Choroid plexus epithelial cell (primary cell): ENCODE results near the gene TRIM59.
A peak's percentile ranks its signal among the peaks of the same experiment; 100 is the strongest.
"Not testable (repeated sequence)": the region's sequence is repeated elsewhere in the genome, so short reads cannot be mapped to it uniquely, and the experiment has no call there.

Source experiments
- DNase-seq: peaks from one replicate; pipeline ENCODE4 v3.0.0-alpha.2; 2010; ENCODE audit warnings: low read depth
- H3K4me3 ChIP-seq: 2 replicates; pipeline ENCODE4 v1.5.1; 2011; ENCODE audit warnings: low read depth, mild to moderate bottlenecking, control low read depth, low read length, moderate library complexity
- TF ChIP-seq, protein P1 (sequence below): conservative IDR thresholded peaks from 2 replicates; pipeline ENCODE4 v1.5.1; 2011; ENCODE audit warnings: low read depth, mild to moderate bottlenecking, control low read depth, inconsistent platforms, low read length, moderate library complexity

Gene TRIM59

DNA sequence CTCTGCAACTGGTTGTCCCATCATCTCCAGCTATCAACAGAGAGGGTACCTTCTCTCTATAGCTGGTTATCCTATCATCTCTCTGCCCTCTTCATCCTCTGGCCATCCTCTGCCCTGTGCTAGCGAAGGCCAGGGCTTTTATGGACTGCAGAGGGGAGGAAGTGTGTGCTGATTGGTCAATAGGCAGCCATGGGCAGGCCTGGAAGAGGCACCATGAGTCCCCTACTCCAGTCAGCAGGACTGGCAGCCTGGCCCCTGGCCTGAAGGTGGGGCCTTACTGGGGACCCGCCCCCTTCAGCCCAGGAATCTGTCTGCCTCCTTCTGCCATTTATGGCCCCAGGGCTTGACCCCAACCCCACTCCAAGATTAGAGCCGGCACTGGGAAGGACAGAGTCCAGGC is 10.4 kb upstream of the TRIM59 start:
- DNase-seq, result no peak
- TF ChIP-seq, protein P1, sequence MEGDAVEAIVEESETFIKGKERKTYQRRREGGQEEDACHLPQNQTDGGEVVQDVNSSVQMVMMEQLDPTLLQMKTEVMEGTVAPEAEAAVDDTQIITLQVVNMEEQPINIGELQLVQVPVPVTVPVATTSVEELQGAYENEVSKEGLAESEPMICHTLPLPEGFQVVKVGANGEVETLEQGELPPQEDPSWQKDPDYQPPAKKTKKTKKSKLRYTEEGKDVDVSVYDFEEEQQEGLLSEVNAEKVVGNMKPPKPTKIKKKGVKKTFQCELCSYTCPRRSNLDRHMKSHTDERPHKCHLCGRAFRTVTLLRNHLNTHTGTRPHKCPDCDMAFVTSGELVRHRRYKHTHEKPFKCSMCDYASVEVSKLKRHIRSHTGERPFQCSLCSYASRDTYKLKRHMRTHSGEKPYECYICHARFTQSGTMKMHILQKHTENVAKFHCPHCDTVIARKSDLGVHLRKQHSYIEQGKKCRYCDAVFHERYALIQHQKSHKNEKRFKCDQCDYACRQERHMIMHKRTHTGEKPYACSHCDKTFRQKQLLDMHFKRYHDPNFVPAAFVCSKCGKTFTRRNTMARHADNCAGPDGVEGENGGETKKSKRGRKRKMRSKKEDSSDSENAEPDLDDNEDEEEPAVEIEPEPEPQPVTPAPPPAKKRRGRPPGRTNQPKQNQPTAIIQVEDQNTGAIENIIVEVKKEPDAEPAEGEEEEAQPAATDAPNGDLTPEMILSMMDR, result no peak
- no peak overlapping the region for H3K4me3 ChIP-seq

DNA sequence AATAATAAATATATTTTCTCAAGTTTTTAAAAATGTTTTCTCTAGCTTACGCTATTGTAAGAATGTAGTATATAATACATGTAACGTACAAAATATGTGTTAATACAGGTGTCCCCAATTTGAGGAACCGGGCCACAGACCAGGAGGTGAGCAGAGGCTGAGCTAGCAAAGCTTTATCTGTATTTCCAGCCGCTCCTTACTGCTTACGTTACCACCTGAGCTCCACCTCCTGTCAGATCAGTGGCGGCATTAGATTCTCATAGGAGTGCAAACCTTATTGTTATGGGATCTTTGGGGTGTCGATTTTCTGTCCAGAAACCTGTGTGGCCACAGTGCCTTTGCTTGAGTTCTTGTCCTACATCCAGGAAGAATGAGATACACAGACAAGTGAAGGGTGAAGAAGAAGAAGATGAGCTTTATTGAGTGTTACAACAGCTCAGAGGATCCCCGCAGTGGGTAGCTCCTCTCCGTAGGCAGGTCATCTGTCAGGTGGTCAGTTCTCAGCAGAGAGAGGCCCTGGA is 9.9 kb upstream of the TRIM59 start:
- DNase-seq, result no peak
- H3K4me3 ChIP-seq, result no peak overlapping the region
- TF ChIP-seq, protein P1, result no peak

DNA sequence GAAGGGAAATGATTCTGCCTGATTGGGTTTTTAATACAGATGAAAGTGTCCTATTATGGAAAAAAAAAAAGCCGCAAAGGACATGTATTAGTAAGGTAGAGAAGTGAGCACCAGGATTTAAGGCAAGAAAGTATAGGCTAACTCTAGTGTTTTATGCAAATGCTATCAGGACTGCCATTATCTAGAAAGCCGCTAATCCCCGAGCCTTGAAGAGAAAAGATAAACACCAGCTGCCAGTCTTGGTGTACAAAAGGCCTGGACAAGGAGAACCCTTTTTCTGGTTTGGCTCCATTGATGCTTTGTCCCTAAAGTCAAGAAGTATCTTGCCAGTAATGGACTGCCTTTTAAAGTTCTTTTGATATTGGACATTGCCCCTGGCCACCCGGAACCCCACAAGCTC is 8.6 kb upstream of the TRIM59 start:
- TF ChIP-seq, protein P1, result no peak
- no peak for DNase-seq
- H3K4me3 ChIP-seq, result no peak overlapping the region

DNA sequence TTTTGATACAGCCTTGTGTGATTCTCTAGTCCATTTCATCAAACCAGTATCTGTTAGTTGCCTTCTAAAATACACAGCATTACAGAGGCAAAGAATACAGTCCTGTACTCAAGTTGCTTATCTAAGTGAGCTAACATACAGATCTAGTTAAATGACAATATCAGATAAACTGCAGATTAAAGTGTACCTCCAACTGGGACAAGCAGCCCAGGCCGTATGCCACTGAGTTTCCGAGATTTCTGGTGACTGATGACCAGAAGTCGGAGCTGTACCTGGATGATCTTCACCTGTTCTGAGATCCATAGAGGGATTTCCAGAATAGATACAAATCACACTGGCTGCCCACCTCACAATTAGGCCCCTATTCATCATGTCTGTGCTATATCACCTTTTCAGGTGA is 6.3 kb upstream of the TRIM59 start:
- H3K4me3 ChIP-seq, result no peak overlapping the region
- TF ChIP-seq, protein P1, result no peak
- no peak for DNase-seq

DNA sequence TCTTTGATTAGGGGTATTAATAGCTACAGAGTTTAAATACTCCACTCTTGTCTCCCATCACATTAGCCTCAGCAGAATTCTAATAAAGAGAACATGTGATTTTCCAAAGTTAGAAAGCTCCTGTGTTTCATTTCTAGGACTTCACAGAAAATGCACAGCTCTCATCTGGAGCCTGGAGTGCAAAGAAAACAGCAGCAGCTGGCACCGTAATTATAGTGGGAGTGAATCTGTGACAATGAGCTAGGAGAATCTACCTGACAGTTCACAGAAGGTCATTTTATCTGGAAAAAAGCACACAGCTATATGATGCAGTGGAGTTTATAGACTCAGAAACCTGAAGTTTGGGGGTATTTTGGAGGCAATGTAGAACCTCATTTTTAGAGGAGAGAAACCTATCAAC is 5.4 kb upstream of the TRIM59 start:
- TF ChIP-seq, protein P1, result no peak
- no peak overlapping the region for H3K4me3 ChIP-seq
- DNase-seq, result no peak

DNA sequence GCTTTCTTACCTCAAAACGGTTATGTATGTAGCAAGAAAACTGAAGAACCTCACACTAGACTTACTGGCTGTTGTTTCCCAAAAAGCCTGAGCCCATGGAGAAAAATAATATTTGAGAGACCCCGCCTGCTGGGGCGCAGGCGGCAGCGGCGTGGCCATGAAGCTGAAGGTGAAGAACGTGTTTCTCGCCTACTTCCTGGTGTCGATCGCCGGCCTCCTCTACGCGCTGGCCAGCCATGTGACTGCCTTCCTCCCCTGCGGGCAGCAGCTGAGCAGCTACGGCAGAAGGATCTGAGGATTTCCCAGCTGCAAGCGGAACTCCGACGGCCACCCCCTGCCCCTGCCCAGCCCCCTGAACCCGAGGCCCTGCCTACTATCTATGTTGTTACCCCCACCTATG is 2.7 kb upstream of the TRIM59 start:
- not testable (repeated sequence) for DNase-seq, H3K4me3 ChIP-seq

DNA sequence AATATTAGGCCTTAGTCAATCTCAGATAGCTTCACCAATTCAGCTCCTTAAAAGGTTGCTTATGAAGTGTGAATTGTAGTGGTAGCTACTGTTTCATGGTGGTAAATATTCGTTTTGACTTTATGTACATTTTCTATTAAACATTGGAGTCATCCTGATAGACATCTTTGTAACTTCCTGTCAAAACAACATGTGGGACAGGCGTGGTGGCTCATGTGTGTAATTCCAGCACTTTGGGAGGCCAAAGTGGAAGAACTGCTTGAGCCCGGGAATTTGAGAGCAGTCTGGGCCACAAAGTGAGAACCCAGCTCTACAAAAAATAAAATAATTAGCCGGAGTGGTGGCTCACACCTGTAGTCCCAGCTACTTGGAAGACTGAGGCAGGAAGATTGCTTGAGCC is 2.0 kb upstream of the TRIM59 start:
- no peak for DNase-seq
- H3K4me3 ChIP-seq, result no peak overlapping the region
- TF ChIP-seq, protein P1, result no peak

DNA sequence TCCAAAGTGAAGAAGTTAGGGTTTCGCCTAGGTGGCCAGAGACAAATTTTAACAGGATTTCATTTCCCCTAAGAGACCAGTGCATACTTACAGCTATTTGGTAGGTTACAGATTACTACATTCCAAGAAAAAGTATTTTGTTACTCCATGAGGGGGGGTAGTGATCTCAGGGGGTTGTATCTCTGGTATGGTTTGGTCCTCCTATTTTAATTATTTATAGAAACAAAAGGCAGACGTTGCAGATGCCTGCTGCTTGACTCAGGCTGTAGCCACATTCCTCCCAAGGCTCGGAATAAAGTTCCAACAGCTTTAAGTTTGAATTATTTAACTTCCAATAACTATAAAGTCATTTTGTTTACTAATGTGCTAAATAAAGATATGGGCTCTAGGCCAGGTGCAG is 1.3 kb upstream of the TRIM59 start:
- DNase-seq, result peak; percentile 91
- TF ChIP-seq, protein P1, result no peak
- H3K4me3 ChIP-seq, result no peak overlapping the region
